ENCODE data around the gene EPHA3.

EPHA3 gene

DNA sequence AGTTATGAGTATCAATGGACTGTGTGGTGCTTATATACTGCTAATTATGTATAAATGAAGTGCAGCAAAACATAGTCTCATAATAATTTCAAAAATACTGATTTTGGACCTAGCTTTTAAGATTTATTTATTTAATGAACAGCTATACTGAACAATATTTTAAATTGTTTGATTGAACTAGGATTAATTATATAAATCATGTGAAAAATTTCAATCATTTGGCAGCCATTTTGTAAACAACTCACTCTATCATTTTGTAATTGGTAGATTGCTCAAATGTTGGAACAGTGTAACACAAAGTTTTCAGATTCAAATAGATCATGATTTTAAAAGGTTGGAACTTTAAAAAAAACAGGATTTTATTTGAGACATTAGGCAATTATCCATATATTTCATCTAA, 47.0 kb downstream of the EPHA3 start:
- DNase-seq: no peak

DNA sequence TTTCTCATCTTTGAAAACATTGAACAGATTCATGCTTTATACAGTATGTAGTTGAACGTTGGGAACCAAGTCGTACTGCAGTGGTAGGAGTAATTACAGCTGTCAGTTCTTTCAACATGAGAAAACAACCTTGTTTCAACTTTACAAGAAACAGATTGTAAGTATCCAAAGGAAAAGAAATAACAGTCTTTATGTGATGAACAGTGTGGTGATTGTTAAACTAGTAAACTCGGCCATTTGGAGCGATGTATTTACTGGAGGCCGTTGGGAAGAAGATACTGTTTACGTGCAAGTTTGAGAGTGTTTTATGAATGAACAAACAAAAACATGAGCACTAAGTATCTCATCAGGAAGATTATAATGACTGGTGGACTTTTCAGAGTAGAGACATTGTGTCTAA, 48.4 kb downstream of the EPHA3 start:
- no peak for DNase-seq

DNA sequence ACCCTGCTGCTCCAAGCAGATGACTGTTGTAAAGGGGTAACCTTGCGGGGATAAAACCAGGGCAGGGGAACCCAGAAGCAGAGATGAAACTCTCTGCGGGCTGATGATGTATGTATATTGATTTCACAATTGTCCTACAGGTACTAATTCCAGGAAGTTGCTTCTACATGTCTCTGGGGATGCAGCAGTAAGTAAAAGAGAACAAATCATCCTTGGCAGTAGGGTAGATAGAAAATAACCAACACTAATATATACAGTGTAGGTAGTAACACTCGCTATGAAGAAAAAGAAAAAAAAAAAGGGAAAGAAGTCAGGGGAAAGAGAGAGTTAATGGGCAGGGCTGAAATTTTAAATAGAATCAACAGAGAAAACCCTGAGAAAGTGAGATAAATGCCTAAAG, 50.2 kb downstream of the EPHA3 start:
- no peak for DNase-seq

DNA sequence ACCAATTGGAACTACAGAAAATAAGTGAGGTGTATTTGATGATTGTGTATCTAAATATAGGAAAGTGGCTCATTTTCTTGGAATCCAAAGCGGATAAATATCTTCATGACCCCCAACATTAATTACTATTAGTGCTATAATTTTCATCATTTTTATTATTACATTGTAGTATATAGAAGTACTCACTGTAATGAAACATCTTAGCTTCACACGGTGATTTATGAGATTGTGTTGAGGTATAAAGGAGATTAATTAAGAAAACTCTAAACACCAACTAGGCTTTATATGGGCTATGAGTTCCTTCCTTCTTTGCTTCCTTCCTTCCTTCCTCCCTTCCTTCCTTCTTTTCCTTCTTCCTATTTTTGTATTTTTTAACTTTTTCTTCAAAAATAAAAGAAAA, 52.2 kb downstream of the EPHA3 start:
- DNase-seq: no peak

DNA sequence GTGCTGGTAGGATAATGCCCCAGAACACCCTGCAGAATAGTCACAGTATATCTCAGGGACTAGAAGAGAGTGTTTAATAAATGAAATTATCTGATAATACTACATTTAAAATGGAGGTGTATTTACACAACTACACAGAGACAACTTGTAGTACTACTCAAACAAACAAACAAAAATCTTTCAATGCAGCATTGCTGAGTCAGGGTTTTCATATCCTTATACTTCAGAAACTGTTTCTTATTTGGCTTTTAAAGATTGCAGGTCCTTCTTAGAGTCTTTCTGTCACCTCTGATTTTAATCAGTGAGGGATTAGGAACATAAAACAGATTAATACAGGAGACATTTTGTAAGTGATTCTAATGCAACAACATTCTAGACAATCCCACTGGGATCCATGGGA, 57.4 kb downstream of the EPHA3 start:
- no peak for DNase-seq

DNA sequence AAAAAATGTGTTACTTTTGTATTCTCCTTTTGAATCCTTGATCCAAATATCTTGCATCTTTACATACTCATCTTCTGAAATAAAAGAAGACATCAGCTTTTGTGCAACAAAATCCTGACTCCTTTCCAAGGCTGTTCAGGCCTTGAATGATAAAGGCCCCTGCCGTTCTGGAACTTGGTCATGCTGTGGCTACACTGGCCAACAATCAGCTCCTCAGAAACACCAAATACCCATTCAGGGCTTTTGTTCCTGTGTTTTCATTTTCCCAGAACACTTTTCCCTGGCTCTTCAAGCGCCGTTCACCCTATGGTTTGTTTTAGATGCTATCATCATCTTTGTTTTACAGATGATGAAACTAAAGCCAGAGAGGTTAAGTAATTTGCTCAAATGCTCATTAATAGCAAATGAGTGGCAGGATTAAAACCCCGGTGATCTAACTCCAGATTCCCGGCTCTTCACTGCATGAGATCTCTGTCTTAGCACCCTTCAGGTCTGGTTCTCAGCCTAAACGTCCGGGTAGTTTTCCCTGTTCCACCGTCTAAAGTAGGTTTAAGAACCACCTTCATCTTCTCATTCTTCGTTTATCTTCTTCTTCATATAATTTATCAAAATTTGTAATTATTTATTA, 58.3 kb downstream of the EPHA3 start:
- DNase-seq: no peak

DNA sequence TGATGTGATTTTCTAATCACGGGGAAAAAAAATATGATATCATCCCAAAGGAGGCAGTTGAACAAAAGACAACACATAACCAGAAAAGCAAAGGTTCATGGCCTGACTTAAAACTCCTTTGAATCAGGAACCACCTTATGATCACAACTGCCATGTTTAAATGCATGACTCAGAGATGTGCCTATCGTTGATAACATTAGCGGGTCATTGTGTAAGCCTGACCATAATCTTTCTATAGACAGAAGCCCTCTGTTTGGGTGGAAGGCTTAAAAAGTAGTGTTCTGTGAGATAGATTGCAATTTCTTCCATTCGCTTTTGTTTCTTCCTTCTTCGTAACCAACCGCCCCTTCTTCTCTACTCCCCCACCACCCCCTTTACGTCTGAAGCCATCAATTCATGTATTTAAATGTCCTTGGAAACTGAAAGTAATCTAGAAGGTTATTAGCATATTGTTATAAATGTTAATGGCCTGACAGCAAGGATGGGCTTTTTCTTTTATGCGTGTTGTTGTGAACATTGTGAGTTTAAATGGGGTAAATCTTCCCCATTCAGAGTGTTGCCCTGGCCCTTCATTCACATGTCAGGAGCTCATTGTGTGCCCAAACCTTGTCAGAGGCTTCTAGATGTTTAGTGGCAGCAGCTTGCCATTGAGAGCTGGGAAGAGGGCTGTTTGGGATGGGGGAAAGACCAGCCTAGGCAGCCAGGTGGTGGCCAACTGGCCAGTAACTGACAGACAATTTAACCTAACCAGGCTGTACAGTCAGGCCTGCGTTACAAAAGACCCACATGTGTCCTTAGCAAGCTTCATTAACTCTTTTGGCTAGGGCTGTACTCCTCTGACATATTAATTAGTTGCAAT, 64.5 kb downstream of the EPHA3 start:
- no peak for DNase-seq

DNA sequence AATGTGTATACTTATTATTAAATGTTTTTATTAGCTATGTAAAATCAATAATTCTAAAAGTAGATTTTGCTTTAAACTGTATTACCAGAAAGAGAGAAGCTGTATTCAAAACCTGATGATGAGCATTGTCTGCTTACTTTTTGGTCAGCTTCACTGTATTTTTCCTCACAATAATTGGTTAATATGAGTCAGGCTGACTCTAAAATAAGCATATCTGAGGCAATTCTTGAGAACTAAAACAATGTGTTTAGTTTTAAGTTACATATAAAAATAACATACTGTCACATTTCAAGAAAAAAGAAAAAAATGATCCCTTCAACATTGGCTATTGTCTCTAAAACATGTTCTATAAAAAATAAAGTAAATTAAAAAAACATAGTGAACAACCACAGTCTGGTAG, 66.1 kb downstream of the EPHA3 start:
- no peak for DNase-seq

DNA sequence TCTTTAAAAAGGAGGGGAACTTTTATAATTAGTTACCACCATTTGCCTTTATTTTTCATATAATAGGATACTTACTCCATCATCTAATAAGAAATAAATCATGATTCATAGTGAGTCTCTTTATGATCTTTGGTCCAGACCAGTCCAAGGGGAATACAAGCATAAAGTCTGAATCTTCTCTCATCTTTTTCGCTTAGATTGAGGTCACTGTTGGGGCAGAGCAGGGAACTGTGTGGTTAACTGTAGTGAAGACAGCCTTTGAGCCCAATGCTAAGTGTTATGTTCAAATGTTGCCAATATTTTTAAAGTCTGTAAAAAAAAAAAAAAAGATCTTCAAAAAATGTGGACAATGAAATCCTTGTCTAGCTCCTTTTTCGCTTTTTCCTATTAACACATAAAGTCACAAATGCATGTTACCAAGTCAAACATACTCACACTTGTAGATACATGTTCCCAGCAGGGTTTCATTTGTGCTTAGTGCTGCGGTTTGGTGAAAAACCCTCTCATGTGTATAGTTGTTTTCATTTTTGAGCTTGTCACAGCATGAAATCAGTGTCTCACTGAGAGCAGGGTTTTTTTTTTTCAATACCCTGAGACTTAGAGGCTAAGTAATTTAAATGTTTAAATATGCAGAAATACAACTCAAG, 72.1 kb downstream of the EPHA3 start:
- no peak for DNase-seq

DNA sequence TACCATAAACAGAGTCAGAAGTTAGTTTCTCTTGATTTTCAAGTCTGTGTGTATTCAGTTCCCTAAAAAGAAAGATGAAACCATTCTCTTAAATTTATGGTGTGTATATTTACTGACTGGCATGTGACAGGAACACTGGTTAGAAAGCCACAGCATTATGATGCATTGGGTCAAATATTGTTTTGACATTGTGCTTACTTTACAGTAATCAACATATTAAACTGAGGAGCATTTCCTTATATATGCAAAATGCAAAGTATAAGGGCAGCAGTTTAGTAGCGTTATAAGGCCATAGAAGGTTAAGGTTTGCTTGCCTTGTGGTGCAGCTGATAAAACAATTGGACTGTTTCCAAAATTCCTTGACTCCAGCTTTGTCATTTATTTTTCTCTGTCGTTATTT, 72.9 kb downstream of the EPHA3 start:
- DNase-seq: no peak

DNA sequence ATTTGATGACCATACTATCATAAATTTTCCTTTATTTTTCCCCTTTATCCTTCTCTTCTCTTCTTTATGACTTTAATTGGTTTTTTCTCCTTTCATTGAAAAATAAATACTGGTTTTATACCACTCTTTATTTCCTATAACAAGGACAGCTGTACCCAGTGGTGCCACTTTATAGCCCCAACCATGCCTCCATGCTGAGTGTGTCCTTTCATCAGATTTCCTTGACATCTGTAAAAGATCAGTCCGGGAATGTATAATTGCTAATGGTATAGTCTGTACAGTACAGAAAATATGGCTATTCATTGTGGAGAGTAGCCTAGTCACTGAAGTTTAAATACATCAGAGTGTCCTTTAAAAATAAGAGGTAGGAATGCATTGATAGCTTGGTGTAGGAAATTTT, 74.6 kb downstream of the EPHA3 start:
- DNase-seq: no peak

DNA sequence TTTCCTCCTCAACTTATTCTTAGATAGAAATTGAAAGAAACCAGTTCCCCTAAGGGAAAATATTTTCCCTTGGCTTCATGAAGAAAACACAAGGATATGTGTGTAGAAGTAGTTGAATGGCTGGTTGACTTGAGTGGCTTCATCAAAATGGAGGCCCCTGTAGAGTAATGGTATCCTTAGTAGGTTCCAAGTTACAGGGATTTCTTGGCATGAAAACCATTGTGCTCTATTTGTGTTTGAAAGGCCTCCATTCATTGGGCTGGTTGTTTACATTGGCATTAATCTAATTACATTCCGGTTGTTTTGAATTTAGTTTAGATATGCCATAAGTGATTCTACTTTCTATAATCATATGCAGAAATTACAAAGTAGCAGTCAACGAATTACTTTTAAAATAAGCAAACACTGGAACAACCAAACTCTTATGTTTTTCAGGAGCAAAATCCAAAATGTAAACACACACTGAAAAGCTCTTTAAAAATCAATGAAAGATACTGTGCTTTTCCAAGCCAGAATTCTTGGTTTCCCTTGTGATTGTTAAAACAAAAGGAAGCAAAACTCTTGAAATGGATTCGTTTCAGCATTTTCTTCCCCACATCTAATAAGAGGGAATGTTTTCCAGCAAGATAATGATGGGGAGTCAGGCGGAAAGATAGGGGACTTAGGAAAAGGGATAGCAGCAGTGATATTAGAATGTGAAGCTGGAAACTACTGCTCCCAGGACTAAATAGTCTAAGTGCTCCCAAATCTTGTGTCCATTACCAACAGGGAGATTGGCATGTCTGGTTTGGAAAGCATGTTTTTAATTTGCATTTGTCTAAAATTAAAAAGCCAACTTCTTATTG, 77.0 kb downstream of the EPHA3 start:
- DNase-seq: no peak

DNA sequence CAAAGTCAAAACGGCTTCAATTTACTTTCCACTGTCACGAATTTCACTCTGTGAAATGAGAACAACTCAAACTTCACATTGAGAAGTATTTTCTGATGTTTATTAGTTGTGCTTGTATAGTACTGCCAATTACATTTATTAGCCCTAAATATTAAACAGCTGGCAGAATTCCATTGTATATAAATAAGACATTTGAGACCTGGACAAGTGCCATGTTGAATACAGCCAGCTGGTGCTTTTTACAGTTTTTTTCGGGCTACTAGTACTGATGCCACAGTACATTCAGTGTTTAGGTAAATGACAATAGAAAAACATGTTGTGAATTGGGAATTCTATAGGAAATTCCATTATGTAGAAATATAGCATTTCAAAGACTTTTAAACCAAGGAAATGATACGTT, 79.0 kb downstream of the EPHA3 start:
- no peak for DNase-seq

DNA sequence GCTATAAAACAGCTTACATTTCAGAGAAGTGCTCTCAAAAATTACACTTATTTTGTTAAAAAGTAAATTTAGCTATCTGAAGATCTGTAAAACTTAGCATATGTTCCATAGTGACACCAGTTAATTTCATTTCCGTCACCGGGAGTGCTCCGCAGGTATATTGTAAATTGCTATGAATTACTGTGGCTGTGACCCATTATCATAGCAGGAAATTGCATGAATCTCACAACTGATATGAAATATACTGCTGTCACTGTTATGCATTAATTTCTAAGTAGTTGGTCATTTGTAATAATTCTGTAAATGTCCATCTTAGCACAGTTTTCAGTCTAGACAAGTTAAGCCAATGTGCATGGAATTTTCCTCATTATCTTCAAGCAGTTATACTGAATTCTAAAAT, 91.2 kb downstream of the EPHA3 start:
- no peak for DNase-seq

DNA sequence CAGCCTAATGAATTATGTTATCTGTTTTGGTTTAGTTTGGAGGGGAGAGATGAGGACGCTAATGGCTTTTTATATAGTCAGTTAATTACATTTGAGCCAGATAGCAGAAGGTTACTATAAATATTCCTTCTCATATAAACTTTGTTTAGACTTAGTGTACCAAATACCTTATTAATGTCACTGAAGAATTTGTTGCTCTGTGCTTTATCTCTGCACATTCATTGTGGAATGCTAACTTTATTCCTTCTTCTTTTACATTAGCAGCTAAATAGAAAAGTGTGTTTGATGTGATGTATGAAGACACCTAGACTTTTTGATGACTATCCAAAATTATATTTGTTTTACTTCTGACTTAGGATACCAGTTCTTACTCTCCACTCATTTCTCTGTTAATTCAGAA, 105.2 kb downstream of the EPHA3 start:
- no peak for DNase-seq

DNA sequence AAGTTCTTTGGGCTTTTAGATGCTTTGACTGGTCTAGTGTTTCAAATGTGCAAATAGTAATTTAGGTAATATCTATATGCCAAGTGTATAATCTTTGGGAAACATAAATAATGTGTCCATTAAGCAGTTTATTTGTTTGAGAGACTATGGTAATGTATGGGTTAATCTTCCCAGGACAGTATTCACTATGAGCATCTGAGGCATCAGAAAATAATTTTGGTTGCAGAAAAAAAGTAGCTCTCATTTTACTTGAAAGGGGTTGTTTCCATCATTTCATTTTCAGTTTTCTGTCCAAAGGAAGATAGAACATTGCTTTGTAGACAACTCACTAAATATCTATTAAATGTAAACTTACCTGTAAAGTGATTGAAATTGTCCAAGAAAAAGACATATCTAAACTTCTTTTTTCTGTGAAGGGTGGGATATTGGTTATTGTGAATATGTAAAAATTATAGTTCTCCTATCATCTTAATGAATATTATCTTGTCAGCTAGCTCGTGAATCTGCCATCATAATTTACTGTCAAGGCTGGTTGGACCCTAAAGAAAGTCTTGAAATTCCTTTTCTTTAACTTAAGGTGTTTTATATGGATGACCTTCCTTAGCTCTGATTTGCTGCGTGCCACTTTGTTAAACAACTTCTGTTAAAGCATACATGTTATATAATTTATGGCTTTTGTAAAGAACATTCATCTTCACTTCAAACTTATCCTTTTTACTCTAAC, 108.8 kb downstream of the EPHA3 start:
- no peak for DNase-seq

DNA sequence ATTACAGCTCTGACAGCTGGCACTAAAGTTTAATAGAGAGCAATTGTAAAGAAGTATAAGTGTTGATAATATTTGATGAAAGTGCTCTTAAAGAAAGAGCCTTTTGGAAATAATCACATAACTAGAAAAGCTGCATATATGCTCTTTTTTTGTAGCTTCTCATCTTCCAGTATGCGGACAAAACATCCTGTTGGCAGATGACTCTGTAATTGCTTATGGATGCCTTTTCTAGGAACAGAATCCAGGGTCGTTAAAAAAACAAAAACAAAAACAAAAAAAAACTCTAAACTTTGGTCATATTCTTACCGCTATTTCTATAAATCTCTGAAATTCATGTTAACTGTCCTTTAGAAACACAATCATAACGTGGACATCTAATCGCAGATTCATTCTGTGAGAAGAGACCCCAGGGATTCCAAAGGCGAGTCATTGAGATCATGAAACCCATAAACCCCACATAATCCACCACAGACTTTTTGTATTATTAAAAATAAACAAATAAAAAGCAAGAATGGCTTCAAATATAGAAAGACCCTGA, 109.8 kb downstream of the EPHA3 start:
- no peak for DNase-seq

DNA sequence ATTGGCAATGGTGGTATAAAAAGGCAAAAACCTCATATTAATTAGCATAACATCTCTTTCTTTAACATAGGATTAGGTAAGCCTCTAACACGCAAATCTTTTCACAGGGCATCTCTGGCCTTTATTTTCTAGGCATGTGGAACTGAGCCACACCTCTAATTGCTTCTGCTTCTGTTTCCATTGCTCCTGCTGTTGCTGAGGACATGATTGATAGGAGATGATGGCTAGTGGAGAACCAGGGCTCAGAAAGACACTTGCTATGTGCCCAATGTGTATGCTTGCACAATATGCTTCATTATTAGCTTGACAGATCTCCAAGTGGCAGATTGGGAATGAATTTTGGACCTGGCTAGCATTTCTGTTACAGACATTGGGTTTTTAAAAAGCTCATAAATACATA, 114.5 kb downstream of the EPHA3 start:
- no peak for DNase-seq

DNA sequence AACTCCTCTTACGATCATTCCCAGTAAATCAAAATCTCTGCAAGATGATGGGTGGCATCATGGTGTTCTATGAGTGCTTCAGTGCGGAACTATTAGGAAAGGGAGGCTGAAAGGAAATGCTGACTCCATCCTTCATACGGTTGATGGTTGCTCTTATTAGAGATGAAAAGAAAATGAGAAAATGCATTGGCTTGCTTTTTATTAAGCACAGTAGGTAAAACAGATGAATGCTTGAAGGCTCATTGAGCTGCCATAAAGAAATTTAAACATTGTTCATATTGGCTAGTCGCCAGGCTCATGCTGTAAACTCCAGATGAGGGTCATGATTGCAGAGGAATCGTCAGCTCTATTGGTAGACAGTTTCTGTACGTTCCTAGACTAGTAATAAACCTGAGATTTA, 115.8 kb downstream of the EPHA3 start:
- DNase-seq: no peak

DNA sequence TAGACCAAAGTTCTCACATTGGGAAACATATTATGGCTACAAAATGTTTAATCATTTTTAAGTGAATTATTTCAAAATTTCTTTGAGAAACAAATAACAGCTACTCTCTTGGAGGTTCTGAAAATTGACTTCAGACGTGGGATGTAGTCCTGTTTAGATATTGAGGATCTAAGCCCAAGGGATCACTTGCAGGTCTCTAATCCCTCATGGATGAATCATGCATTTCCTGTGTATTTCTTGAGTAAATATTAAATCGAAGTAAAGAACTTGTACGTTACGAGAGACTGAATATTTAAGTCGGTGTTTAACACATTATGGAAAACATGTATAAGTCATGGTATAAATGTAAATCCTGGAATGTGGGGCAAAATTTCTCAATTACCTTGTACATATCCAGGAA, 119.8 kb downstream of the EPHA3 start:
- DNase-seq: no peak

DNA sequence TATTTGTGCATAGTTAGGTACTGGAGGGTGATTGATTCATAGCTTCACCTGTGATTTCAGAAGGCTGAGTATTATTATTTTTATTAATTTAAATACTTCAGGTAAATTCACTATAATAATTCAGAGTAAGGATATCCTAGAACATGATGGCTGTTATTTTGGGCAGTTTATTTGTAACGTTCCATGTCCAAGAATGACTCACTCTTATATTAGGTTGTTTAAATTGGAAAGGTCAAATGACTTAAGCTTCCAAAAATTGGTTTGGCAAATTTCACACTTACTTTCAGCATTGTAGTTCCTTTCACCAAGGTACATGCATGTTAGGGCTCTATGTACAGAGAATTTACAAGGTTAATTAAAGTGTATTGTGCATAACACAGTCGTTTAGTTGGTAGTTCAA, 120.2 kb downstream of the EPHA3 start:
- no peak for DNase-seq

DNA sequence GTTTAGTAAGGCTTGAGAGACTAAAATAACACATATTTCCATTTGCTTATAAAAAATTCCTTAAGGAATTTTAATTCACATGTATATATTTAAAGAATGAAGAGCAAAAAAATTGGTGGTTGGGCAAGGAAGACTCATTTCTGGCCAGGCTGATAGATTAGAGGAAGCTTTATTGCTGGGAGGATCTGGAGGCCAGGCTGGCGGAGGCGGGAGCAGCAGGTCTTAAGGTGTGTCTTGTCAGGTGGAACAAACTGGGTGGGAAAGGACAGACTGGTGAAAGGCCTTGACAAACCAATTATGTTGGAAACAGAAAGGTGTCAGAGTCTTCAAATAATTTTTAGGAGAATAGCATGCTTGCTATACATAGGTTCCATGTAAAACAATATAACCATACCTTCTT, 124.7 kb downstream of the EPHA3 start:
- DNase-seq: no peak
